ENCODE measurements around the gene NT5C3B. TPM values are rescaled to one million over a fixed set of nuclear protein-coding genes. Genes with fewer than 3 reads are reported as not detected.

NT5C3B gene
- total and polyA plus RNA-seq, 12 donors = 36.2 to 121 (median 50.7) TPM

DNA sequence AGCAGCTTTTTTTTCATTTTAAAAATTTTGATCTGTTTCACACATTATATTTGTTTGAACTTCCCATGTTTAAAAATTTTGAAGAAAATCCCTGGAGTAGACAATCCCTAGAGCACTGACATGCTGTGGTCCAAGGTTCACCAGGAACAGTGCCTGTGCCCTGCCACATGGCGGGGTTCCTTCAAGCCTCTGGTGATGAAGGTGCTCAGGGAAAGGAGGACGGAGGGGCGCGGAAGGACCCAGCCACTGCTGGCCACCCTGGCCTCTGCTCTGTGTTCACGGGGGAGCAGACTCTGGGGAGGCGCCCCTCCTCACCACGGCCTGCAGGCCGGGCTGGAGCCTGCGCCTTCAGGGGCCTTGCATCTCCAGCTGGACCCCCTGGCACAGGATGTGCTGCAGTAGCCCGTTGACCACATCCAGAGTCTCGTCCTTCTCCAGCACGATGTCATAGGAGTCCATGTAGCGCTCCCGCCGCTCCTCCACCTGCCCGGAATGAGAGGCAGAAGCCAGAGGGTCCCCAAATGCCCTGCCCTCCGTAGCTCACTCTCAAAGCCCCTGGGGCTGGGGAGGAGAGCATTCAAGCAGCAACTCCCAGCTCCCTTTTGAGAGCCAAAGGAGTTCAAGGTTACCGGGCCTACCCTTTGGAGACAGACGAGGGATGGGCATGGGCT lies 10.7 kb downstream of the NT5C3B start:
- Histone ChIP-seq H3K4me3 (no peak overlapping the region), H3K36me3 (replicated peaks in 1 of 2) (peaks cover 0 to 45% of the 10 kb centered on the region in 2 donors), H3K4me1 (replicated peaks in 1 of 2) (no peaks in the 10 kb centered on the region), H3K27ac (no peak overlapping the region), H3K9me3 (replicated peaks in 1 of 3) (no peaks in the 10 kb centered on the region), H3K27me3 (no peaks in the 10 kb centered on the region)
- TF ChIP-seq CTCF (IDR thresholded peaks at IDR 0.05) = no peak
- no peak for TF ChIP-seq POLR2A (IDR thresholded peaks at IDR 0.05)
- no peak for DNase-seq
- intact Hi-C loops (cut with DNase I) = no loop called here
- 85 to 86% (median 86%) methylated on average over 7 to 19 of the region's 19 CpGs for WGBS, 4 donors

DNA sequence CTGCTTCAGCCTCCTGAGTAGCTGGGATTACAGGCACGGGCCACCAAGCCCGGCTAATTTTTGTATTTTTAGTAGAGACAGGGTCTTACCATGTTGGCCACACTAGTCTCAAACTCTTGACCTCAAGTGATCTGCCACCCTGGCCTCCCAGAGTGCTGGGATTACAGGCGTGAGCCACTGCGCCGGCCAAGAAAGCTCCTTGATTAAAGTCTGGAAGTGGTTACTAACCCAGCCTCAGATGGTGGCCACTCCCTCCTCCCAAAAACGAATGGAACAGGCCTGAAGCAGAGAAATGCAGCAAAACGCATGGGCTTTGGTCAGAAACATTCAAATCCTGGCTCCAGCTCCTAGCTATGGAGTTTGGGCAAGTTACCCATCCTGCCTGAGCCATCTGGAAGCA lies 11.9 kb downstream of the NT5C3B start:
- intact Hi-C loops (cut with DNase I) = no loop called here
- Histone ChIP-seq H3K36me3 (replicated peaks in 1 of 2) (peaks cover 0 to 36% of the 10 kb centered on the region in 2 donors), H3K4me3 (no peak overlapping the region)

DNA sequence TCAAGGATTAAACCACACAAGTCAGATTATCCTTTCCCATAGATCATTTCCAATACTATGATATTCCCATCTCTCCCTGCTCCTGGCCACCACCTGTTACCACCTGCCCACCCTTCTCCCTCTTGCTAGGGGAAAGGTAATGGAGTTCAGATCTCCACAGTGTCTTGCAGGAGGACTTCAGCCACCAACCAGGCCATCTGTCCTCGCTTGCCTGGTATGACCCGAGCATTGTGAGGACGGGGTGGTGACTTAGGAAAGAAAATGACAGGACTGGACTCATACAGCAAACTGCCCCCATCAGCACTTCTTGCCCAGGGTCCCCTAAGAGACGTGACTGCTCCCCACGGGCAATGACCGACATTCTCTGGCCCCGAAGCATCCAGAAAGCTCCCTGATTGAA lies 12.5 kb downstream of the NT5C3B start:
- peaks cover 0 to 31% of the 10 kb centered on the region in 2 donors for H3K36me3 ChIP-seq (replicated peaks in 1 of 2)
- H3K4me3 ChIP-seq = no peak overlapping the region
- TF ChIP-seq CTCF (IDR thresholded peaks at IDR 0.05) (no peak), POLR2A (IDR thresholded peaks at IDR 0.05) (no peak)
- WGBS, 4 donors = 85 to 92% (median 90%) methylated on average over 7 of the region's 7 CpGs
- H3K27ac ChIP-seq = no peak overlapping the region
- H3K27me3 ChIP-seq = no peaks in the 10 kb centered on the region
- intact Hi-C loops (cut with DNase I) = no loop called here
- H3K9me3 ChIP-seq (replicated peaks in 1 of 3) = no peaks in the 10 kb centered on the region
- DNase-seq = no peak
- no peaks in the 10 kb centered on the region for H3K4me1 ChIP-seq (replicated peaks in 1 of 2)

More for the DNA sequence above, 11.9 kb downstream of the NT5C3B start:
- DNase-seq = no peak
- Histone ChIP-seq H3K27ac (no peak overlapping the region), H3K4me1 (replicated peaks in 1 of 2) (no peaks in the 10 kb centered on the region), H3K9me3 (replicated peaks in 1 of 3) (no peaks in the 10 kb centered on the region), H3K27me3 (no peaks in the 10 kb centered on the region)
- WGBS, 4 donors = 67 to 82% (median 77%) methylated on average over 6 to 7 of the region's 7 CpGs
- TF ChIP-seq CTCF (IDR thresholded peaks at IDR 0.05) (no peak), POLR2A (IDR thresholded peaks at IDR 0.05) (no peak)

GRCh38 chr17:41823141-41823524 lies 12.9 kb downstream of the NT5C3B start:
- Histone ChIP-seq H3K4me1 (replicated peaks in 1 of 2) (no peaks in the 10 kb centered on the region), H3K4me3 (no peak overlapping the region), H3K9me3 (replicated peaks in 1 of 3) (no peaks in the 10 kb centered on the region), H3K36me3 (replicated peaks in 1 of 2) (peaks cover 0 to 28% of the 10 kb centered on the region in 2 donors), H3K27ac (no peak overlapping the region), H3K27me3 (no peaks in the 10 kb centered on the region)
- 100% methylated on average over 1 of the region's 1 CpG; no CpG with 5 or more reads in 1 of the 4 donors for WGBS, 4 donors
- intact Hi-C loops (cut with DNase I) = no loop called here
- TF ChIP-seq CTCF (IDR thresholded peaks at IDR 0.05) (no peak), POLR2A (IDR thresholded peaks at IDR 0.05) (no peak)
- no peak for DNase-seq
